H1 (cell line): ENCODE results near the gene EXD3.
"Not testable (repeated sequence)": the region's sequence is repeated elsewhere in the genome, so short reads cannot be mapped to it uniquely, and the experiment has no call there.

Experiments
- CTCF ChIP-seq, 3 experiments: IDR thresholded peaks; 1 replicate in 2 of 3; 2 replicates in 1 of 3; pipeline versions ENCODE4 v1.5.1 to v1.6.1; 2011; ENCODE audit warnings: low read length in 3 of 3, mild to moderate bottlenecking in 3 of 3, inconsistent platforms in 2 of 3, low read depth in 1 of 3, moderate library complexity in 1 of 3; ENCODE audit not compliant: insufficient read depth in 1 of 3; ENCODE audit errors: control extremely low read depth in 1 of 3
- GABPA ChIP-seq: IDR thresholded peaks from 2 replicates; pipeline ENCODE4 v1.6.1; 2011; ENCODE audit warnings: mild to moderate bottlenecking, low read length, moderate library complexity, borderline replicate concordance; ENCODE audit not compliant: insufficient read depth
- TAF1 ChIP-seq: IDR thresholded peaks from 2 replicates; pipeline ENCODE4 v1.6.1; 2011; ENCODE audit warnings: mild to moderate bottlenecking, low read depth, low read length

DNA sequence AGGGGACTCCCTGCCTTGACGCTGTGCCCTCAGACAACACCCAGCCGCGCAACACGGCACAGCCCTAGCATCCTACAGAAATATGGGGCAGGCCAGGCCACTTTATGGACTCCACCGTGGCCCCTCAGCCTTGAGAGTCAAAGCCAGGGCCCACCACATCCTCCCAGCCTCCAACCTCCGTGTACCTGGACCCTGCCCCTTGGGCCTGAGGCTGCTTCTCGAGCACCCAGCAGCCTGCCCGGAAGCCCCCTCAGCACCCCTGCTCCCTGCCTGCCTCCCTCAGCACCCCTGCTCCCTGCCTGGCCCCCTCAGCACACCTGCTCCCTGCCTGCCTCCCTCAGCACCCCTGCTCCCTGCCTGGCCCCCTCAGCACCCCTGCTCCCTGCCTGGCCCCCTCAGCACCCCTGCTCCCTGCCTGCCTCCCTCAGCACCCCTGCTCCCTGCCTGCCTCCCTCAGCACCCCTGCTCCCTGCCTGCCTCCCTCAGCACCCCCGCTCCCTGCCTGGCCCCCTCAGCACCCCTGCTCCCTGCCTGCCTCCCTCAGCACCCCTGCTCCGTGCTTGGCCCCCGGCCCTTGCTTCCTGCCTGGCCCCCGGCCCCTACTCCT is 36.4 kb downstream of the EXD3 start:
- not testable (repeated sequence) for TF ChIP-seq CTCF (IDR thresholded peaks at IDR 0.05; ENCODE audit: control extremely low read depth in 1 of 3, insufficient read depth in 1 of 3, low read depth in 1 of 3, low read length in 3 of 3); GABPA; TAF1
